ENCODE results near the gene XPO6. TPM values are rescaled to one million over a fixed set of nuclear protein-coding genes. Genes with fewer than 3 reads are reported as not detected.

Gene XPO6
- 81.3 to 109 TPM (median 99.1 TPM) in 5 replicates for total RNA-seq (2022; extraction: Qiagen RNA extraction; ENCODE audit: low read depth)

GRCh38 chr16:28211758-28212531 lies at the start of gene XPO6:
TSS of gene XPO6 (minus strand) at chr16:28211965. CDS start at chr16:28211368, 597 bp downstream.

GRCh38 chr16:28063591-28064061 lies 148.1 kb downstream of the XPO6 start, which contains the start of gene GSG1L:
TSS of gene GSG1L (minus strand) at chr16:28063714. CDS start at chr16:28063424, 290 bp downstream.

Other genes with a start within 250 kb of the XPO6 start
- not detected in 5 replicates for gene GSG1L, start 148.3 kb downstream of the XPO6 start, total RNA-seq (2022; extraction: Qiagen RNA extraction; ENCODE audit: low read depth)
- gene SBK1, start 80.6 kb upstream of the XPO6 start, total RNA-seq (2022; extraction: Qiagen RNA extraction; ENCODE audit: low read depth): 0.22 to 0.38 TPM (median 0.32 TPM) in 5 replicates
- gene NPIPB6, start 151.5 kb upstream of the XPO6 start, total RNA-seq (2022; extraction: Qiagen RNA extraction; ENCODE audit: low read depth): 1.3 to 3.3 TPM (median 2.1 TPM) in 5 replicates
- gene EIF3CL, start 191.9 kb upstream of the XPO6 start, total RNA-seq (2022; extraction: Qiagen RNA extraction; ENCODE audit: low read depth): 58.9 to 106 TPM (median 63.8 TPM) in 5 replicates